Hematopoietic multipotent progenitor cell treated with erythropoietin and hydrocortisone succinate and interleukin-3 and kit ligand, for 17 days (in vitro differentiated cells): ENCODE results near the gene ARG2.

Experiments used
- DNase-seq: peaks from one replicate; pipeline ENCODE4 v3.0.0-alpha.2; 2015; ENCODE audit warnings: low spot score

The ARG2 gene

GRCh38 chr14:67619446-67620216 lies at the start of gene ARG2:
Gene ARG2 (plus strand): TSS chr14:67619920. CDS start chr14:67619978, 58 bp downstream.
- DNase-seq = peak; percentile 99

- no peak for DNase-seq
Measured at GRCh38 chr14:67570453-67570852, 49.3 kb upstream of the ARG2 start.

DNA sequence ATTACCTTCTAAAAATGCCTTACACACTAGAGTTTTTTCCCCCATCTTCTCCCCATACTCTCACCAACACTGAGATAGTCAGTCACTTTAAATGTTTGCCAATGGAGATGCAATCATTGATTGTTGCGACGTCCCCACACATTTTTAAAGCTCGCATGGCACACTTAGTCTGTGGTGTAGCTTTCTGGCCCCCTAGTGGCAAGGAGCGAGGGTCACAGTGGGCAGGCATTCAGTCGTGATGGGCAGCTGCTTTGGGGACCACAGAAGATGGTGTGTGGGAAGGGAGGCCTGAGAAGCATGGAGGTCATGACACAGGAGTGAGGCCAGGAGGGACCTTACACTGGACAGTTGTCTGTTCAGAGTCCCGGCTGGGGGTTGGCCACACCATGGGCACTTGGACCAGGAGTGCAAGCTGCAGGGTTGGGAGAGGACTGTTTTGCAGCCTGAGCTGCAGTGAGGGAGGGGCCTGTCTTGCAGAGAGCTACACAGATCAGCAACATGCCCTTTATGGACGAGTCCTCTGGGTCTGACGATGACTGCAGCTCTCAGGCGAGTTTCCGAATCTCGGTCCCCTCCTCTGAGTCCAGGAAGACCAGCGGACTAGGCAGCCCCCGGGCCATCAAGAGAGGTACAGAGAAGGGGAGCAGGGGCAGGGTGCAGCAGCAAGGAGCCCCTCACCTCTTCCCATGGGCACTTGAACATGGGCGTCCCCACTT lies 48.3 kb upstream of the ARG2 start:
- peak; percentile 62 for DNase-seq

DNA sequence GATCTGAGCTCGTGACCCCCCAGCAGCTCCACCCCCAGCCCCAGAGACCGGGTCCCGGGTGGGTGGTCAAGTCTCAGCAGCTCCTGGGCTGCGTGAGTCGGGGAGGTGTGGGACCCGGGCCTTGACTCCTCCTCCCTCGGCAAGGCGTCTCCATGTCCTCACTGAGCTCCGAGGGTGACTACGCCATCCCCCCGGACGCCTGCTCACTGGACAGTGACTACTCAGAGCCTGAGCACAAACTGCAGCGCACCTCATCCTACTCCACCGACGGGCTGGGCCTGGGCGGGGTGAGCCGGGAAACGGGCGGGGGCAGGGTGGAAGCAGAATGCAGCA lies 47.8 kb upstream of the ARG2 start:
- DNase-seq = no peak

GRCh38 chr14:67572608-67573007 lies 47.1 kb upstream of the ARG2 start:
- no peak for DNase-seq

DNA sequence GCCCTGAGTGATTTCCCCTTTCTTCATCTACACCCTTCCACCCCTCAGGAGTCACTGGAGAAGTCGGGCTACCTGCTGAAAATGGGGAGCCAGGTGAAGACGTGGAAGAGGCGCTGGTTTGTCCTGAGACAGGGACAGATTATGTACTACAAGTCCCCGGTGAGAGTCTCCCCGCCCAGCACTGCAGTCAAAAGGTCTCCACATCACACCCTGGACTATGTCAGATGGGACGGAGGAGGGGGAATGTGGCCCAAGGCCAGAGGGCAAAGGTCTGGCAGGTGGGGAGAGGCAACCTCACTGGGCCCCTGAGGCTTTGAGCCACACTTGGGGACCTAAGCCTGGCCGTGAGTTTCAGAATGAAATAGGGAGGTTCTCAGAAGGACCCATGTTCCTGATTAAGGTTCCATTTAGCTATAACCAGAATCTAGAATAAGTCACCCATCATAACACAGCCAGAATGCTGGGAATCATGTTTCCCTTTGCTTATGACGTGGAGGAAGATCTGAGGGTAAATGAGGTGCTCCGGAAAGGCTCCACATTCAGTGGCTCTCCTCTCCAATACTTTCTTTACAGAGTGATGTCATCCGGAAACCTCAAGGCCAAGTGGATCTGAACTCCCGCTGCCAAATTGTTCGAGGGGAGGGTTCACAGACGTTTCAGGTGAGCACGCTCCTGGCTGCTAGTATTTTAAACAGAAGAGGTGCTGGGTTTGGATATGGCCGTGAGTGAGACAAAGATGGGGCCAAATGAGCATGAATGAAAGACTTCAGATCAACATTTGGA lies 46.3 kb upstream of the ARG2 start:
- no peak for DNase-seq

GRCh38 chr14:67574156-67574555 lies 45.6 kb upstream of the ARG2 start:
- no peak for DNase-seq

DNA sequence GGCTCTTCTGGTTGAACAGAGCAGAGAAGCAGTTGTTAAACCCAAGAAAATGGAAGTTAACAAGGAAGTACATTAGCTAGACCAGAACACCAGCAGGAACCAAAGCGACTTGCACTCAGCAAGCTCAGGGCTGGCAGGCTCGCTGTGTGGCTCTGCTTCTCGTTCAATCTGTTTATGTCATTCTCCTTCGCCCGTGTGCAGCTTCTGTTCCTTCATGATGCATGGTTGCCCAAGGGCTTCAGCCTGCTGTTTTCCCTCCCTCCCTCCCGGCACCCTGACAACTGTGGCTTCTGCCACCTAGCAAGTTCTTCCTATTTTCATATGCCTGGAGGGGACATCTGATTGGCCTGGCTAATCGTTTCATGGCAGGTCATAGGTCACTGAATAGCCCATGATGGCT lies 44.9 kb upstream of the ARG2 start:
- no peak for DNase-seq

- DNase-seq = no peak
Measured at GRCh38 chr14:67575684-67576083, 44.0 kb upstream of the ARG2 start.

DNA sequence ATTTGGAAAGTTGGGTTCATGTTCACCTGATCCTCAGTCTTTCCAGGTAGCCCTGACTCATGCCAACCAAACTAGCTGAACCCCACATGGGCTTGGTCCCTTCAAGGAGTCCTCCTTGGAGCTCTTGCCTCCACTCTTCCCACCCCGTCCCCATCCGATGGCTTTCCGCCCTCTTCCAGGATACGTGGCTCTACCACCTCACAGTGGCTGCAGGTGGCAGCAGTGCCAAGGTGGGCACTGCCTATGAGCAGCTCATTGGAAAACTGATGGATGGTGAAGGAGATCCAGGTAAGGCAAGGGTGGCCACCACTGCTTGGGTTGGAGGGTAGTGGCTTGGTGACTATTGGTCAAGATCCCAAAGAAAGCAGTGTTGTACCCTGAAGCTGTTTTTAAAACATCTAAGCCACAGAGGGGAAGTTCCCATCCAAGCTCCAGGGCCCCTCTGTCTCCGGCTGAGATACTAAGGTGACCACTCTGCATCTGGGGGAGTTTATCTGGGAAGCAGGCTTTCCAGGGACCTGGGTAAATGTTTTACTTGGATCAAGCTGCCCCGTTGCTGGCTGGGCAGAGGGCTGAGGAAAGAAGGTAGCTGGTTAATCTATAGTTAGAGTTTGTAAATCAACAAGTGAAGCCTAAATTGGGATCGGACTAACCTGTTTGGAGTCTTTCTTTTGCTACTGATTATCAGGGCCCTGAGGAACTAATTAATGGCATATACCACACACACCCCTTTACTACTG lies 43.3 kb upstream of the ARG2 start:
- no peak for DNase-seq

DNA sequence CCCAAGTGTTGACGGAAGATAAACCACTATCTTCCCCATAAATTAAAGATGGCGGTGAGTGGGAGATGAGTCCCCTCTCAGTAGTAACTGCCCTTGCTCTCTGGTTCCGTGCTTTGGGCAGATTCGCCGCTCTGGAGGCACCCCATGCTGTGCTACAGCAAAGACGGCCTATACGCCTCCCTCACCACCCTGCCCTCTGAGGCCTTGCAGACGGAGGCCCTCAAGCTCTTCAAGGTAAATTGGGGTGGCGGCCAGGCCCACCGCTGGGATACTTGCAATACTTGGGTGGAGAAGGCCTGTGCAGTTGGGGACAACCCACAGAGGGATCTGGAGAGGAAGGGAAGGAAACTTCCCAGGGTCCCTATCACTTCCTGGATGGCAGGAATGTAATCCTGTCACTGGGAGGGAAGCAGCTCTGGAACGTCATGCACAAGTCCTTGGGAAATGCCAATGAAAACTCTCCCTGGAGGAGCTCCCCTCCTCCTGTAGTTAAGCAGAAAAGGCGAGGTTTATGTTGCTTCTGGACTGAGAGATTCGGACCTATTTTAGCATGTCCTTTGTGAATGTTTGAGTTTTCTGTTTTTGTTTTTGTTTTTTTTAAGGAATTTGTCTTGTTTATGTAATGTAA lies 42.4 kb upstream of the ARG2 start:
- DNase-seq = no peak

DNA sequence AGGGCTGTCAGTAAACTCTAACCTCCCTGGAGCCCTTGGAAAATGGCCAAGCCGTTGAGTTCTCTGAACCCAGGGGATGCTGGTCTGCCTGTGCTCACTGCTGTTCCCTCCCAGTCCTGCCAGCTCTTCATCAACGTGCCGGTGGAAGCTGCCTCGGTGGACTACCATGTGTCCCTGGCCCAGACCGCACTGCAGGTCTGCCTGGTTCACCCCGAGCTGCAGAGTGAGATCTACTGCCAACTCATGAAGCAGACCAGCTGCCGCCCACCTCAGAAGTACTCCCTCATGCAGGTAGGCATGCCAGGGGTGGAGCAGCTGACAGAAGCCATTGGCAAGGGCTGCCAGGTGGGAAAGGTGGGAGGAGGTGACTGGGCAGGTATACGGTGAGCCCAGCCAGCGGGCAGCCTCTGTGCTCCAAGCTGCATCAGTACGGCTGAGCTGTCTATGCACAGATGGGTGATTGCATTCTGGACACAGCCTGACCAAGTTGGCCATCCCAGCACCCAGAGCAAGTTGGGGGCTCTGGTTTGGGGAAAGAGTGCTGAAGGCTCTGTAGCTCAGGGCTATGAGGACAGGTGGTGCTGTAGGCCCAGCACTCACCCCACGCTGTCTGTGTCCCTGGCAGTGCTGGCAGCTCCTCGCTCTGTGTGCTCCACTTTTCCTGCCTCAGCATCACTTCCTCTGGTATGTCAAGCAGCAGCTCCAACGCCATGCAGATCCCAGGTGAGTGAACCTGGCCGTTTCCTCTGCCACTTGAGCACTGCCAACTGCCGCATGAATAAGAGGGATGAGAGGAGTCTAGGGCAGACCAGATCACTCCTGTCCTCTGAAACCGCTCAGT lies 41.6 kb upstream of the ARG2 start:
- no peak for DNase-seq

GRCh38 chr14:67579040-67579439 lies 40.7 kb upstream of the ARG2 start:
- DNase-seq = no peak

- no peak for DNase-seq
Measured at GRCh38 chr14:67579636-67580035, 40.1 kb upstream of the ARG2 start.

GRCh38 chr14:67580336-67581171 lies 39.2 kb upstream of the ARG2 start:
- no peak for DNase-seq

GRCh38 chr14:67581643-67582042 lies 38.1 kb upstream of the ARG2 start:
- DNase-seq = no peak

- no peak for DNase-seq
Measured at GRCh38 chr14:67582061-67582460, 37.7 kb upstream of the ARG2 start.

DNA sequence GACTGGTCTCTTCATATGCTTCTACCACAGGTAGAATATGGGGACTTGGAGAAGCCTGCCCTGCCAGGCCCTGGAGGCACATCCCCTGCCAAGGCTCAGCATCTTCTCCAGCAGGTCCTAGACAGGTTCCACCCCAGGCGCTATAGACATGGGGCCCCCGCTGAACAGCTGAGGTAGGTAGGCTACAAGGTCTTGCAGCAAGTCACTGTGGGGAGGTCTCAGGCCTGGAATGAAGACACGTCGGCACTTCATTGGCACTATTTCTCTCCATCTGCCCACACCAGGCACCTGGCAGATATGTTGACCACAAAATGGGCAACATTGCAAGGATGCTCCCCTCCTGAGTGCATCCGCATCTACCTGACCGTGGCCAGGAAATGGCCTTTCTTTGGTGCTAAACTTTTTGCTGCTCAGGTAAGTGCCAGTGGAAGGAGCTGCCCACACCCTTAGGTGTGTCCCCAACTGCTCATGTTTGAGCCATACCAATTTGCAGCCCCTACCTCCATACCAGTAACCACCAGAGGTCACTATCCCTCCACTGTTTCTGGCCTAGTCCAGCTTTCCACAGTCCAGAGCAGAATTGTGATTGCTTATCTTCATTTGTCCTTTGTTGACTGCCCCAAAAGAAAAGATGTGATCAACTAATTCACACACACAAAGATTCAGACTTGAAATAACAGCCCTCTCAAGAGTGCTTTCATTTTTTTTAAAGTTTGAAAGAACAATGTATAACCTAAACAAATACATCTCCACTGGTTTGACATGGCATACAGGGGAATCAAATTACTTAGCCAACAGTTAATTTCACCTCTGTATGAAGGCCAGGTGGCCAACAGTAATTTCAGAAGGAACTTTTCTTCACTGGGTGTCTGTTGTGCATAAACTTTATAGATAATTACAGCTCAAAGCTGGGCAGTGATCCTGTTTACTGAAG lies 35.7 kb upstream of the ARG2 start:
- DNase-seq = peak; percentile 79

GRCh38 chr14:67584978-67585377 lies 34.7 kb upstream of the ARG2 start:
- DNase-seq = no peak
